HG02870 (cell line): ENCODE measurements around the gene HSPA1L.
"Not testable (repeated sequence)": the region's sequence is repeated elsewhere in the genome, so short reads cannot be mapped to it uniquely, and the experiment has no call there.

Source experiments
- ATAC-seq: cut with Tn5 transposase; IDR thresholded peaks from one replicate; pipeline ENCODE4 v1.9.1; 2021; ENCODE audit warnings: mild to moderate bottlenecking, moderate library complexity; ENCODE audit not compliant: unreplicated experiment

HSPA1L gene

DNA sequence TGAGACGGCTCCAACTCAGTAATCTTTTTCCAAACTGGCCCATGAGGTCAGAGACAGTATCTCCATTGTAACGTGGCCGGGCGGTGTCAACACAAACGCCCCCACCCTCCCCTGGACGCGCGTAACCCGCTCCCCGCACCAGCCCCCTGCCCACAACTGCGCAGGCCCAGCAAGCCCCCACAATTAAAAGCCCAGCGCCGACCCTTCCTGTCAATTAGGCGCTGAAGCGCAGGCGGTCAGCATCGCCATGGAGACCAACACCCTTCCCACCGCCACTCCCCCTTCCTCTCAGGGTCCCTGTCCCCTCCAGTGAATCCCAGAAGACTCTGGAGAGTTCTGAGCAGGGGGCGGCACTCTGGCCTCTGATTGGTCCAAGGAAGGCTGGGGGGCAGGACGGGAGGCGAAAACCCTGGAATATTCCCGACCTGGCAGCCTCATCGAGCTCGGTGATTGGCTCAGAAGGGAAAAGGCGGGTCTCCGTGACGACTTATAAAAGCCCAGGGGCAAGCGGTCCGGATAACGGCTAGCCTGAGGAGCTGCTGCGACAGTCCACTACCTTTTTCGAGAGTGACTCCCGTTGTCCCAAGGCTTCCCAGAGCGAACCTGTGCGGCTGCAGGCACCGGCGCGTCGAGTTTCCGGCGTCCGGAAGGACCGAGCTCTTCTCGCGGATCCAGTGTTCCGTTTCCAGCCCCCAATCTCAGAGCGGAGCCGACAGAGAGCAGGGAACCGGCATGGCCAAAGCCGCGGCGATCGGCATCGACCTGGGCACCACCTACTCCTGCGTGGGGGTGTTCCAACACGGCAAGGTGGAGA lies at the start of gene HSPA1L, which contains the start of gene HSPA1A:
Gene HSPA1L (minus strand): TSS at position 259 of the 814 bp plus-strand sequence. CDS start 3,311 bp downstream, outside the sequence.
Gene HSPA1A (plus strand): TSS at position 519 of the 814 bp plus-strand sequence. CDS start 214 bp downstream, at position 733.
- ATAC-seq, result peak; percentile 29

DNA sequence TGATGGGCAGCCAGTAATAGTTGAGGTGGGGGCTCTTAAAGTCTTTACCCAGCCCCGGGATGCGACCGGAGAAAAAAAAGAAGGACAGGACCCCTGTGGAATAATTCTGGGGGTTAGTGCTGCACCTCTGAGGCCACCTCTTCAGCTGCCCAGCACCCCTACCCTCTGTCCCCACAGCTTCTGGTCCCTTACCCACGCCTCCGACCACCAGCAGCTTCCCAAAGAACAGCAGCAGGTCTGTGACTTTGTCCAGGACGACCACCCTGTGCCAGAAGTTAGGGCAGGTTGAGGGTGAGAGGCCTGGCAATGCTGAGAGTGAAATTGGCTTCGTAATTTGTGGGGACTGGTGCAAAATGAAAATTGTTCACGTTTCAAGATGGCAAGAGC lies 49.7 kb upstream of the HSPA1L start:
- ATAC-seq, result no peak

DNA sequence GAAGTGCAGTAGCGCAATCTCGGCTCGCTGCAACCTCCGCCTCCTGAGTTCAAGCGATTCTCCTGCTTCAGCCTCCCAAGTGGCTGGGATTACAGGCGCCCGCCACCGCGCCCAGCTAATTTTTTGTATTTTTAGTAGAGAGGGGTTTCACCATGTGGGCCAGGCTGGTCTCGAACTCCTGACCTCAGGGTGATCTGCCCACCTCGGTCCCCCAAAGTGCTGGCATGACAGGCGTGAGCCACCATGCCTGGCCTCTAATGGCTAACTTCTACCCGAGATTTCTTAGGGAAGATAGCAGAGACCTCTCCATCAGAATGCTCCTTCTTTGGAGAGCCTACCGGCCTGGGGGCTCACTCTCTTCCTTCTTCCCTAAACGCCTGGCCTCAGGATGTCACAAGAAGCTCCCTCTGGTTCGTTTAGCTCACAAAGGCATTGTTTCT lies 49.1 kb upstream of the HSPA1L start:
- not testable (repeated sequence) for ATAC-seq

DNA sequence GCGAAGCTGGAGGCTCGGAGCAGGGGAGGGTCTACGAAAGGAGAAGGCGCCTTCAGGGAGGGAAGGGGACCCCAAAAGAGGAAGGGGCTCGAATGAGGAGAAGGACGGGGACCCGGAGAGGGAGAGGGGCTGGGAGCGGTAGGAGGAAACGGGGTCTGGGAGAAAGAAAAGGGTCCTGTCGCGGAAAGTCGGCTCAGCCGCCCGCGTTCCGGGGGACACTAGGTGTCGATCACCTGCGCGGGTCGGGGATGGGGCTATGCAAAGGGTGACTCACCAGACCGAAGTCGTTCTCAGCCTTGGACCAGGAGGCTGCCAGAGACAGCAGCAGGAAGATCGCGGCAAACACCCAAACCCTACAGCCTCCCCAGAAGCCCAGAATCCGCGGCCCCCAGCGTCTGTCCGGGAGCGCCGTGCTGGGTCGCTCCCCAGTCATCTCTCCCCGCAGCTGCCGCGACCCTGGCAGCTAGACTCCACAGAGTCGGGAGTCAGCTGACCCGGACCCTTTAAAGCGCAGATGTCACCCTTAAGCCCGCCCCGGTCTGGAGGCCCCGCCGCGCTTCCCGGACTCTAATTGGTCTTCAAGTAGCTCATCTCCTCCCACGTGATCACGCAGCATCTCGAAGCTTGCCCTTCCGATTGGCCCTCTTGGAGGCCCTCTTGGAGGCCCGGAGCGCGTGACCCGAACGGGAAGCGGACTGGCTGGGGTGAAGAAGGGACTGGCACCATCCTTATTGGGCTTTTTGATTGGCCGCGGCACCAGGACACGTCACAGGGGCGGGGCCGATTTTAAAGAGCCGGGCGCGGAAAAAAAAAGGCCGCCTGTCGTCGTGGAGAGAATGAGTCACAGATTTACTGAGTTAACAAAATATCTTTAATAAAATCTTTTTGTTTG lies 47.5 kb upstream of the HSPA1L start, which contains the start of gene NEU1:
Gene NEU1 (minus strand): TSS at position 478 of the 892 bp plus-strand sequence. CDS start 45 bp downstream, at position 433.
- peak; percentile 93 for ATAC-seq

DNA sequence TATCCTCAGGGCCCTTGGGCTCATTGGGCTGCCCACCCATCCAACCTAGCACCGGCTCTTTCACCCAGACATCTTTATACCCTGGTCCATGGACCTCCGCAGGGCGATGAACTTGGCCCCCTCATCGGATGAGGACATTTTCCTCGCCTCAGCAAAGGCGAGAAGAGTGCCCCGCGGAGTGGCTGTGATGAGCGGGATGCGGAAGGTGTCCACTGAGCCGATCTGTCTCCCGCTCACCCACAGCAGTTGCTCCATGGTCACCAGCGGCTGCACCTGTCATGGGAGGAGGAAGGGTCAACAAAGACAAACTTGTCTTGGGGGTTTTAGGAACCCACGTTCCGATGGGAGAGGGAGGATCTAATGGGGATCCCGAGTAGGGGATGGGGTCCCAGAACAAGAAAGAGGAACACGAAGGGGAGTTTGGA lies 46.8 kb upstream of the HSPA1L start:
- ATAC-seq, result no peak

DNA sequence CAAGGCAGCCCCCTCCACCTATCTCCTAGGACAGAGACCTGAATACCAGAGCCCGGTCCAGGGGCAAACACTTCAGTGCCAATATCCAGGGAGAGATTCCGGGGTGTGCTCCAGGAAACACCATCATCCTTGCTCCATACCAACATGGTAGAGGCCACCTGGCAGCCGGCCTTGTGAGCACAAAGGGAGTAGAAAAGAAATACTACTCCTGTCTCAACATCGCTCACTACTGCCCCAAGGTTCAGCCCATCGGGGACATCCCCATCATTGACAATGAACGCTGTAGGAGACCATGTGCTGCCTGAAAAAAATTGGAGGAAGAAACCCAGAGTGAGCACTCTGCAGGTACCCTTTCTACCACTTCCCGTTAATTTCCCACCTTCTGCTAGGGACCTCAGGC lies 46.1 kb upstream of the HSPA1L start:
- ATAC-seq, result no peak

DNA sequence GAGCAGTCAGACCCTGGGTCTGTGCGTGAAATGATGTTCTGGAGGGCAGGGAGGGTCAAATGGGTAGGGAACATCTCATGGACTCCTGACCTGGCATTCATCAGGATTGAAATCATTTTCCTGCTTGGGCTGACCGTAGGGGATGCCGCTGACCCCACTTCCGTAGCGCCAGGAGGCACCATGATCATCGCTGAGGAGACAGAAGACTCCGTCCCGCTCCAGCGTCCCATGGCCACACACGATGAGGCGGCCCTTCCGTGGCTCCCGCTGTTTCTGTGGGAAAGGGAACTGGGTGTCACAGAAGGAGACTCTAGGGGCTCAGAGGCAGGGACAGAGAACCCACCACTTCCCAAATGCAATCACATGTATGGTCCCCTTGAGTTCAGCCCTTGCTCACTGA lies 45.3 kb upstream of the HSPA1L start:
- ATAC-seq, result no peak

DNA sequence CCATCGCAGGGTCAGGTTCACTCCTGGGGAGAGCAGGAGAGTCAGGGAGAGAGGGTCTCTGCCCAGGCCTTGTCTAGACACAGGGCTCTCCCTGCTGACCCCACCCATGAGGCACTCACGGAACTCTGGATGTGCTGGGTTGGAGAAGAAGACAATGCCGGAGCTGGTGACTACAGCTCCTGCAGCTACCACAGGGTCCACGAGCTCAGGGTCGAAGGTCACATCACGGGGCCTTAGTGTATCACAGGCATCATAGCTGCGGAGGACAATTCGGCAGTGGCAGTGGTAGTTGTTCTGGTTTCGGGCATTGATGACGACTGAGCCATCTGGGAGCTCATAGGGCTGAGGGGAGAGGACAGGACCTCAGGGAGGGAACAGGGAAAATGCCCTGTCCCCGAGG lies 44.8 kb upstream of the HSPA1L start:
- ATAC-seq, result no peak

DNA sequence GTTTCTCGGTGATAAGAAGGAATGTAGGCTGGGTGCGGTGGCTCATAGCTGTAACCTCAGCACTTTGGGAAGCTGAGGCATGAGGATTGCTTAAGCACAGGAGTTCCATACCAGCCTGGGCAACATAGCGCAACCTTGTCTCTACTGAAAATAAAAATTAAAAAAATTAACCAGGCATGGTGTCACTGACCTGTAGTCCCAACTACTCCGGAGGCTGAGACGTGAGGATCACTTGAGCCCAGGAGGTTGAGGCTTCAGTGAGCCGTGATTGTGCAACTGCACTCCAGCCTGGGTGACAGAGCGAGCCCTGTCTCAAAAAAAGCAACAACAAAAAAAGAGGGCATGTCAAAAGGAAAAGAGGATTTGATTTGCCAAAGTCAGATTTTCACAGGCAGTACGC lies 43.6 kb upstream of the HSPA1L start:
- ATAC-seq, result no peak

DNA sequence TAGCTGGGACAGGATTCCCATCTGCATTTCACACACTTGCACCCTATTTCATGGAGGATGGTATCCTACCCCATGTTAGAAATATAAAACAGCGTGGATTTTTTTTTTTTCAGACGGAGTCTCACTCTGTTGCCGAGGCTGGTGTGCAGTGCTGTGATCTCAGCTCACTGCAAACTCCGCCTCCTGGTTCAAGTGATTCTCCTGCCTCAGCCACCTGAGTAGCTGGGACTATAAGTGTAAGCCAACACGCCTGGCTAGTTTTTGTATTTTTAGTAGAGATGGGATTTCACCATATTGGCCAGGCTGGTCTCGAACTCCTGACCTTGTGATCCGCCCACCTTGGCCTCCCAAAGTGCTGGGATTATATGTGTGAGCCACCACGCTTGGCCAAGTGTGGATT lies 42.7 kb upstream of the HSPA1L start:
- ATAC-seq, result not testable (repeated sequence)

DNA sequence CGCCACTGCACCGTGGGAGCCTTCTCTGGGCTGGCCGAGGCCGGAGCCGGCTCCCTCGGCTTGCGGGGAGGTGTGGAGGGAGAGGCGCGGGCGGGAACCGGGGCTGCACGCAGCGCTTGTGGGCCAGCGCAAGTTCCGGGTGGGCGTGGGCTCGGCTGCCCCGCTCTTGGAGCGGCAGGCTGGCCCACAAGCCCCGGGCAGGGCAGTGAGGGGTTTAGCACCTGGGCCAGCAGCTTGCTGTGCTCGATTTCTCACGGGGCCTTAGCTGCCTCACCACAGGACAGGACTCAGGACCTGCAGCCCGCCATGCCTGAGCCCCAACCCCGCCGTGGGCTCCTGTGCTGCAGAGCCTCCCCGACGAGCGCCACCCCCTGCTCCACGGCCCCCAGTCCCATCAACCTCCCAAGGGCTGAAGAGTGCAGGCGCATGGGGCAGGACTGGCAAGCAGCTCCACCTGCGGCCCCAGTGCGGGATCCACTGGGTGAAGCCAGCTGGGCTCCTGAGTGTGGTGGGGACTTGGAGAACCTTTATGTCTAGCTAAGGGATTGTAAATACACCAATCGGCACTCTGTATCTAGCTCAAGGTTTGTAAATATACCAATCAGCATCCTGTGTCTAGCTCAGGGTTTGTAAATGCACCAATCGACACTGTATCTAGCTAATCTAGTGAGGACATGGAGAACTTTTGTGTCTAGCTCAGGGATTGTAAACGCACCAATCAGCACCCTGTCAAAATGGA lies 37.1 kb upstream of the HSPA1L start:
- not testable (repeated sequence) for ATAC-seq

DNA sequence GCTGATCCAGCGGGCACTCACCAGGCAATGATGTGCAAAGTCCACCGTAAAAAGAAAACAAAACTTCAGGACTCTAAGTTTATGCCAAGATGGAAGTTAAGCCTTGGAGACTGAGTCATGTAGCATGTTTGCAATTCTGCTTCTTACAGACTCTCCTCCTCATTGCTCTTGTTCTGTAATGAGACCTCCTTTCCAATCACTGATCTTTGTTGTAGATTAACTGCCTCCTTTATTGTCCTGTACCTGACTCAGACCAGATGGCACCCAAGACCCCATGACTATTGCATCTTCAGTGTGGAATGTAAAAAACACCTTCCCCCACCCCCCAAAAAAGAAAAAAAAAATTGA lies 36.4 kb upstream of the HSPA1L start:
- ATAC-seq, result no peak

DNA sequence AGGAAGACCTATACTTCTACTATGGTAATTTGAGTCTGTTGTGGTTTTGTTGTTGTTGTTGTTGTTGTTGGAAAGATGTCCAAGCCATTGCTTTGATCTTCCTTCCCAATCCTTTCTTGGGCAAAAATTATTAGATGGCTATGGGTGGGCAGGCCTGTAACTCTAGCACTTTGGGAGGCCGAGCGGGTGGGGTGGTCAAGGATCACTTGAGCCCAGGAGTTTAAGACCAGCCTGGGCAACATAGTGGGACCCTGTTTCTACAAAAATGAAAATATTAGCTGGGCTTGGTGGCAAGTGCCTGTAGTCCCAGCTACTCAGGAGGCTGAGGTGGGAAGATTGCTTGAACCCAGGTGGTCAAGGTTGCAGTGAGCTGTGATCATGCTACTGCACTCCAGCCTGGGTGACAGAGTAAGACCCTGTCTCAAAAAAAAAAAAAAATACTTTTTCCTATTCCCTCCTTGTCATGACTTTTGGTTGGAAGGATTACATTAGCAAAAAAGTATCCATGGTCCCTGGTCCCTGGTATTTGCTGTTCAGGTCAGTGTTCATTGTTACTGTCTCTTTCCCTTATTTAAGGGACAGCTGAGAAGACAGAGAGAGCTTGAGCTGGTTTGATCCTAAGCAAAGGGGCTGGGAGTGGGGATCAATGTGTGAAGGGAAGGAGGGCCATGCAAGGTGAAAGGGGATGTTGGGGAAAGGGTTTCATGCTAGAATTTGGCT lies 35.8 kb upstream of the HSPA1L start:
- ATAC-seq, result no peak

DNA sequence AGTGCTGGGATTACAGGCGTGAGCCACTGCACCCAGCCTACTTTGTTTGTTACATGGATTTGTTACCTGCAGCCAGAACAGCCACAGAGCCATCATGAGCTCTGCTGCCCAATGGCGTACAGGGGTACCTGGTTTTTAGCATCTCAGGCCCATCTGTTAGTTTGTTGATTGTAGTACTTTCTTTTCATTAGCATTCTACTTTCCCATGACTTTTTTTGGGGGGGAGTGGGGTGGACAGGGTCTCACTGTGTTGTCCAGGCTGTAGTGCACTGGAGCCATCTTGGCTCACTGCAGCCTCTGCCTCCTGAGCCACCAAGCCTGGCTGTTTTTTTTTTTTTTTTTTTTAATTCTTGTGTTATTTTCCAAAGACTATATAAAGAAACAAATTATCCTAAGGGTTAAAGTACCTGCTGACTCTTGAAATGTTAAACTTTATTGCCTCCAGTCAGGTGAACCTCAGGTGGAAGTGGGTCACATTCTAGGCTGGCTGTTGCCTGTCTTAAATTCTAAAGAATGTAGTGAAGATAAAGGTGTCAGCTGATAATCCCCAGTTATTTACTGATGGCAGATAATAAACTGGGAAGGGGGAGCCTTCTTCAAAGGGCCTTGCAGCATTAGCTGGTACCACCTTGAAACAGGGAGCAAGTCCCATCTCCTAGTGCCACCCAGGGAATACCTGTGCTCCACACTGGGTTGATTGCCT lies 32.3 kb upstream of the HSPA1L start:
- no peak for ATAC-seq

DNA sequence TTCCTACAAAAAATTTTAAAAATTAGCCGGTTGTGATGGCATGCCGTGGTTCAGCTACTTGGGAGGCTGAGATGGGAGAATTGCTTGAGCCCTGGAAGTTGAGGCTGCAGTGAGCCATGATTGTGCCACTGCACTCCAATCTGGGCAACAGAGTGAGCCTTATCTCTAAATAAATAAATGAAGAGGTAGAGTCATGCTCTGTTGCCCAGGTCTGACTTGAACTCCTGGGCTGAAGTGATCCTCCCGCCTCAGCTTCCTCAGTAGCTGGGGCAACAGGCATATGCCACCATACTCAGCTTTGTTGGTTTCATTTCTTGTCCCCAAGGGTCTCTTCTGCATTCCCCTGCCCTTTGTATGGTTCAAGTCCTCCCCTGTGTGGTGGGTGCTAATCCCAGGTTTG lies 29.4 kb upstream of the HSPA1L start:
- ATAC-seq, result no peak

DNA sequence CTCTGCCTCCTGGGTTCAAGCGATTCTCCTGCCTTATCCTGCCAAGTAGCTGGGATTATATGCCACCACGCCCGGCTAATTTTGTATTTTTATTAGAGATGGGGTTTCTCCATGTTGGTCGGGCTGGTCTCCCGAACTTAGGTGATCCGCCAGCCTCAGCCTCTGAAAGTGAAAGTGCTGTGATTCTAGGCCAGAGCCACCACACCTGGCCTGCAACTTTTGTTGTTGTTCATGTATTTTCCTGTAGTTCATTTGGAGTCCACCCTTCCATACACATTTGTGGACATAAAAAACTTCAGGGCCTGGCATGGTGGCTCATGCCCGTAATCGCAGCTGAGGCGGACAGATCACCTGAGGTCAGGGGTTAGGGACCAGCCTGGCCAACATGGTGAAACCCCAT lies 27.0 kb upstream of the HSPA1L start:
- no peak for ATAC-seq

DNA sequence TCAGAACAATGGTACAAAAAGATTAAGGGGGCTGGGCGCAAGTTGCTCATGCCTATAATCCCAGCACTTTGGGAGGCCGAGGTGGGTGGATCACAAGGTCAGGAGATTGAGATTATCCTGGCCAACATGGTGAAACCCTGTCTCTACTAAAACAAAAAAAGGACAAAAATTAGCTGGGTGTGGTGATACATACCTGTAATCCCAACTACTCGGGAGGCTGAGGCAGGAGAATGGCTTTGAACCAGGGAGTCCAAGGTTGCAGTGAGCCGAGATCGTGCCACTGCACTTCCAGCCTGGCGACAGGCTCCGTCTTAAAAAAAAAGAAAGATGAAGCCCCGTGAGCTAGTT lies 24.7 kb upstream of the HSPA1L start:
- not testable (repeated sequence) for ATAC-seq

DNA sequence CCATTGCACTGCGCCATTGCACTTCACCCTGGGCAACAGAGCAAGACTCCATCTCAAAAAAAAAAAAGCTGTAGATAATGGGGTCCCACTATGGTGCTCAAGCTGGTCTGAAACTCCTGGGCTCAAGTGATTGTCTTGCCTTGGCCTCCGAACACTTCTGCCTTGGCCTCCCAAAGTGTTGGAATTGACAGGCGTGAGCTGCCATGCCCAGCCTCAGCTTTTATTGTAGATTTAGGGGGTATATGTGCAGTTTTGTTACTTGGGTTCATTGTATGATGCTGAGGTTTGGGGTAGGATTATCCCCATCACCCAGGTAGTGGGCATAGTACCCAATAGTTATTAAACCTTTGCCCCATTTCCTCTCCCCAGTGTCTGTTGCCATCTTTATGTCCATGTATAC lies 23.9 kb upstream of the HSPA1L start:
- no peak for ATAC-seq

DNA sequence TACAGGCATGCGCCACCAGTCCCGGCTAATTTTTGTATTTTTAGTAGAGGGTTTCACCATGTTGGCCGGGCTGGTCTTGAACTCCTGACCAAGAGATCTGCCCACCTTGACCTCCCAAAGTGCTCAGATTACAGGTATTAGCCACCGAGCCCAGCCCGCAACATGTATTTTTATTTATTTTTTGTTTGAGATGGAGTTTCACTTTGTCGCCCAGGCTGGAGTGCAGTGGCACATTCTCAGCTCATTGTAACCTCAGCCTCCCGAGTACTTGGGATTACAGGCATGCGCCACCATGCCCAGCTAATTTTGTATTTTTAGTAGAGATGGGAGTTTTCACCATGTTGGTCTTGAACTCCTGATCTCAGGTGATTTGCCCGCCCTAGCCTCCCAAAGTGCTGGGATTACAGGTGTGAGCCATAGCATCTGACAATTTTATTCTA lies 23.1 kb upstream of the HSPA1L start:
- not testable (repeated sequence) for ATAC-seq
